Astrocyte (in vitro differentiated cells and primary cell): ENCODE results near the gene AK8. TPM values are rescaled to one million over a fixed set of nuclear protein-coding genes. Genes with fewer than 3 reads are reported as not detected.

Experiments
- DNase-seq: peaks from one replicate; pipeline ENCODE4 v3.0.0-alpha.2; 2010; ENCODE audit warnings: low read depth
- FAIRE-seq: peaks from 2 replicates; lab custom pipeline; 2011; peaks lifted over from hg19 to GRCh38; lab: Jason Lieb, UNC
- H2AFZ ChIP-seq: 2 replicates; pipeline ENCODE4 v1.6.0; 2012; ENCODE audit warnings: low read depth, low read length, inconsistent platforms
- H3K27ac ChIP-seq: 2 replicates; pipeline ENCODE4 v1.5.1; 2011; ENCODE audit warnings: low read depth, low read length, inconsistent platforms
- H3K27me3 ChIP-seq: 2 replicates; pipeline ENCODE4 v1.6.0; 2011; ENCODE audit warnings: low read length, inconsistent platforms; ENCODE audit not compliant: insufficient read depth
- H3K36me3 ChIP-seq: 2 replicates; pipeline ENCODE4 v1.5.1; 2011; ENCODE audit warnings: low read length, inconsistent platforms; ENCODE audit not compliant: insufficient read depth
- H3K4me1 ChIP-seq: 2 replicates; pipeline ENCODE4 v1.5.1; 2011; ENCODE audit warnings: low read length, inconsistent platforms; ENCODE audit not compliant: insufficient read depth
- H3K4me2 ChIP-seq: 2 replicates; pipeline ENCODE4 v1.6.0; 2012; ENCODE audit warnings: low read length, inconsistent platforms
- H3K4me3 ChIP-seq: 2 replicates; pipeline ENCODE4 v1.5.1; 2011; ENCODE audit warnings: low read depth, mild to moderate bottlenecking, low read length, inconsistent platforms; ENCODE audit not compliant: insufficient read depth
- H3K79me2 ChIP-seq: 2 replicates; pipeline ENCODE4 v1.6.0; 2012; ENCODE audit warnings: mild to moderate bottlenecking, low read length, inconsistent platforms; ENCODE audit not compliant: insufficient read depth
- H3K9ac ChIP-seq: 2 replicates; pipeline ENCODE4 v1.6.0; 2012; ENCODE audit warnings: mild to moderate bottlenecking, low read length, inconsistent platforms
- H3K9me3 ChIP-seq: 2 replicates; pipeline ENCODE4 v1.5.1; 2012; ENCODE audit warnings: low read depth, mild to moderate bottlenecking, low read length, inconsistent platforms; ENCODE audit not compliant: insufficient read depth
- H4K20me1 ChIP-seq: 2 replicates; pipeline ENCODE4 v1.6.0; 2012; ENCODE audit warnings: low read length, inconsistent platforms; ENCODE audit not compliant: insufficient read depth
- H3K27ac Mint-ChIP-seq: one replicate; pipeline ENCODE4 v1.8.0; 2021; ENCODE audit warnings: mild to moderate bottlenecking, mixed read lengths; ENCODE audit not compliant: unreplicated experiment
- H3K27me3 Mint-ChIP-seq: one replicate; pipeline ENCODE4 v1.8.0; 2021; ENCODE audit warnings: low read depth, mixed read lengths; ENCODE audit not compliant: unreplicated experiment
- H3K36me3 Mint-ChIP-seq: one replicate; pipeline ENCODE4 v1.8.0; 2021; ENCODE audit warnings: low read depth, mixed read lengths; ENCODE audit not compliant: unreplicated experiment
- H3K4me1 Mint-ChIP-seq: one replicate; pipeline ENCODE4 v1.8.0; 2021; ENCODE audit warnings: low read depth, mixed read lengths; ENCODE audit not compliant: unreplicated experiment
- H3K4me3 Mint-ChIP-seq: one replicate; pipeline ENCODE4 v1.8.0; 2021; ENCODE audit warnings: mild to moderate bottlenecking, moderate library complexity, mixed read lengths; ENCODE audit not compliant: unreplicated experiment
- H3K9me3 Mint-ChIP-seq: one replicate; pipeline ENCODE4 v1.8.0; 2021; ENCODE audit warnings: mild to moderate bottlenecking, mixed read lengths; ENCODE audit not compliant: unreplicated experiment
- CTCF ChIP-seq: IDR thresholded peaks from 2 replicates; pipeline ENCODE4 v1.5.1; 2011; ENCODE audit warnings: low read depth, mild to moderate bottlenecking, inconsistent platforms, low read length, moderate library complexity; ENCODE audit not compliant: insufficient read depth
- EZH2 ChIP-seq: IDR thresholded peaks from 2 replicates; pipeline ENCODE4 v1.6.1; 2012; ENCODE audit warnings: mild to moderate bottlenecking, low read length, inconsistent platforms; ENCODE audit not compliant: insufficient read depth
- total RNA-seq: library from RNA; stranded (reverse); gene quantifications from 2 replicates; pipeline ENCODE4 v1.2.1, GENCODE V29; 2021

Gene AK8
- total RNA-seq, 1 donor from 2014 or later = 0.27 TPM

GRCh38 chr9:132768932-132769905 lies 108.9 kb downstream of the AK8 start:
- no peaks in the 10 kb centered on the region for H3K36me3 ChIP-seq
- H3K27me3 ChIP-seq = no peaks in the 10 kb centered on the region
- peak overlapping the region; percentile 99 for H3K4me2 ChIP-seq
- no peaks in the 10 kb centered on the region for H3K4me1 Mint-ChIP-seq
- DNase-seq = peak; percentile 46
- H3K9me3 Mint-ChIP-seq = peaks cover 15% of the 10 kb centered on the region
- no peaks in the 10 kb centered on the region for H3K79me2 ChIP-seq
- peak overlapping the region; percentile 98 for H3K27ac Mint-ChIP-seq
- peaks cover 10% of the 10 kb centered on the region for H3K4me1 ChIP-seq
- TF ChIP-seq CTCF = peak; percentile 14
- TF ChIP-seq EZH2 = no peak
- H3K27ac ChIP-seq = peak overlapping the region; percentile 65
- no peak for FAIRE-seq
- H3K4me3 ChIP-seq = peak overlapping the region; percentile 96
- peak overlapping the region; percentile 91 for H3K4me3 Mint-ChIP-seq
- peak overlapping the region; percentile 93 for H3K9ac ChIP-seq
- H3K36me3 Mint-ChIP-seq = peaks cover 9% of the 10 kb centered on the region
- H4K20me1 ChIP-seq = no peaks in the 10 kb centered on the region
- H3K27me3 Mint-ChIP-seq = peaks cover 9% of the 10 kb centered on the region
- no peaks in the 10 kb centered on the region for H3K9me3 ChIP-seq
- peak overlapping the region; percentile 97 for H2AFZ ChIP-seq

- Histone ChIP-seq H3K4me2 (no peak overlapping the region), H3K9me3 (no peaks in the 10 kb centered on the region), H3K27ac (no peak overlapping the region), H3K27me3 (peaks cover 5% of the 10 kb centered on the region), H2AFZ (no peak overlapping the region), H3K4me1 (no peaks in the 10 kb centered on the region), H3K9ac (no peak overlapping the region), H3K36me3 (no peaks in the 10 kb centered on the region), H4K20me1 (no peaks in the 10 kb centered on the region), H3K4me3 (no peak overlapping the region), H3K79me2 (no peaks in the 10 kb centered on the region)
- FAIRE-seq (no peak), DNase-seq (no peak)
- Mint-ChIP-seq H3K27me3 (peaks cover 19% of the 10 kb centered on the region), H3K36me3 (no peaks in the 10 kb centered on the region), H3K27ac (no peak overlapping the region), H3K9me3 (no peaks in the 10 kb centered on the region), H3K4me3 (no peak overlapping the region), H3K4me1 (no peaks in the 10 kb centered on the region)
- TF ChIP-seq EZH2 (no peak), CTCF (no peak)
Measured at GRCh38 chr9:132763574-132763973, 114.5 kb downstream of the AK8 start.

DNA sequence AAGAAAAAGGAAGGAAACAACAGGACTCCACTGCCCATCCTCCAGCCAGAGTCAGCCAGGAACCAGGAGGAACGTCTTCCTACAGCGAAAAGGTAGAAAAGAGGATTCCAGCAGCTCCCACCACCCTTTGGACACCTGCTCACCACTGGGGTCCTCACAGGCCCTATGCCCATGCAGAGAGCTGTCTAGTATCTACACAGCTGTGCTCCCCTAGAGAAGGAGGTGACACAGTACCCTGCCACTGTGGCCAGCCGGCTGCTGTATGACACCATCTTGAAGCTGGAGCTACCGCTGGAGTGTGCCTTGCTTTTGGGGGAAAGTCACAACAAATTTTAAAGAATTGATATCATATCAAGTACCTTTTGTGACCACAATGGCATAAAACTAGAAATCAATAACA lies 115.2 kb downstream of the AK8 start:
- Mint-ChIP-seq H3K27ac (no peak overlapping the region), H3K36me3 (no peaks in the 10 kb centered on the region), H3K4me3 (no peak overlapping the region), H3K9me3 (no peaks in the 10 kb centered on the region), H3K27me3 (peaks cover 19% of the 10 kb centered on the region), H3K4me1 (no peaks in the 10 kb centered on the region)
- no peak overlapping the region for H2AFZ ChIP-seq
- no peak for FAIRE-seq
- no peaks in the 10 kb centered on the region for H3K9me3 ChIP-seq
- TF ChIP-seq CTCF = no peak
- TF ChIP-seq EZH2 = no peak
- H3K4me2 ChIP-seq = no peak overlapping the region
- peaks cover 5% of the 10 kb centered on the region for H3K27me3 ChIP-seq
- H3K4me3 ChIP-seq = no peak overlapping the region
- no peak for DNase-seq
- no peaks in the 10 kb centered on the region for H3K4me1 ChIP-seq
- no peaks in the 10 kb centered on the region for H3K36me3 ChIP-seq
- H3K27ac ChIP-seq = no peak overlapping the region
- H3K79me2 ChIP-seq = no peaks in the 10 kb centered on the region
- H3K9ac ChIP-seq = no peak overlapping the region
- H4K20me1 ChIP-seq = no peaks in the 10 kb centered on the region
